Kasumi-1 (cell line): Measurements from ENCODE around the gene TLL2.
A peak's percentile ranks its signal among the peaks of the same experiment; 100 is the strongest.

ENCODE experiments used
- DNase-seq, 2 experiments: peaks; one replicate each; lab custom pipeline; 2025; lab: John Stamatoyannopoulos, UW

Gene TLL2

GRCh38 chr10:96395931-96396877 lies 117.5 kb downstream of the TLL2 start:
- peak; percentile 78 to 81 for DNase-seq

GRCh38 chr10:96390460-96390864 lies 123.3 kb downstream of the TLL2 start:
- no peak for DNase-seq

GRCh38 chr10:96389785-96390184 lies 123.9 kb downstream of the TLL2 start:
- no peak for DNase-seq

GRCh38 chr10:96387601-96388000 lies 126.1 kb downstream of the TLL2 start:
- no peak for DNase-seq

GRCh38 chr10:96387161-96387560 lies 126.6 kb downstream of the TLL2 start:
- DNase-seq: no peak

- DNase-seq: no peak
Measured at GRCh38 chr10:96384506-96384905, 129.2 kb downstream of the TLL2 start.

GRCh38 chr10:96380821-96381220 lies 132.9 kb downstream of the TLL2 start:
- DNase-seq: peak; percentile 77 to 81

- DNase-seq: no peak
Measured at GRCh38 chr10:96379758-96380157, 134.0 kb downstream of the TLL2 start.

- no peak for DNase-seq
Measured at GRCh38 chr10:96378741-96379140, 135.0 kb downstream of the TLL2 start.

- no peak for DNase-seq
Measured at GRCh38 chr10:96377816-96378294, 135.9 kb downstream of the TLL2 start.

GRCh38 chr10:96376483-96376882 lies 137.2 kb downstream of the TLL2 start:
- no peak for DNase-seq

GRCh38 chr10:96374985-96375830 lies 138.5 kb downstream of the TLL2 start:
- peak; percentile 95 for DNase-seq

GRCh38 chr10:96374639-96374984 lies 139.1 kb downstream of the TLL2 start:
- DNase-seq: peak in 1 of 2 experiments; percentile 40

GRCh38 chr10:96374004-96374403 lies 139.7 kb downstream of the TLL2 start:
- DNase-seq: no peak

- no peak for DNase-seq
Measured at GRCh38 chr10:96371356-96371755, 142.4 kb downstream of the TLL2 start.

- peak; percentile 62 to 80 for DNase-seq
Measured at GRCh38 chr10:96370584-96371157, 143.1 kb downstream of the TLL2 start.

GRCh38 chr10:96369890-96370583 lies 143.7 kb downstream of the TLL2 start:
- no peak for DNase-seq

GRCh38 chr10:96368971-96369370 lies 144.8 kb downstream of the TLL2 start:
- no peak for DNase-seq

- no peak for DNase-seq
Measured at GRCh38 chr10:96367470-96367869, 146.3 kb downstream of the TLL2 start.

GRCh38 chr10:96366508-96366907 lies 147.2 kb downstream of the TLL2 start:
- DNase-seq: no peak

GRCh38 chr10:96365571-96365970 lies 148.2 kb downstream of the TLL2 start:
- DNase-seq: no peak

GRCh38 chr10:96360766-96361165 lies 153.0 kb downstream of the TLL2 start:
- DNase-seq: no peak
